Suprapubic skin (tissue), 4 donors: ENCODE measurements around the gene COG7. TPM values are rescaled to one million over a fixed set of nuclear protein-coding genes. Genes with fewer than 3 reads are reported as not detected.
"Not testable (repeated sequence)": the region's sequence is repeated elsewhere in the genome, so short reads cannot be mapped to it uniquely, and the experiment has no call there.

Source experiments
- DNase-seq, 2 donors: peaks; one replicate each; pipeline ENCODE4 v3.0.0-alpha.2; 2019; ENCODE audit warnings: low spot score in 2 of 2
- H3K27ac ChIP-seq: fragments of 200-600 bp; sonication (generic); one replicate; pipeline ENCODE4 v1.5.1; 2019
- H3K27me3 ChIP-seq: fragments of 200-600 bp; sonication (generic); one replicate; pipeline ENCODE4 v1.5.1; 2019
- H3K36me3 ChIP-seq: fragments of 200-600 bp; sonication (generic); one replicate; pipeline ENCODE4 v1.5.1; 2019
- H3K4me1 ChIP-seq: fragments of 200-600 bp; sonication (generic); one replicate; pipeline ENCODE4 v1.5.1; 2019
- H3K4me3 ChIP-seq: fragments of 200-600 bp; sonication (generic); one replicate; pipeline ENCODE4 v1.5.1; 2019; ENCODE audit warnings: mild to moderate bottlenecking
- H3K9me3 ChIP-seq: fragments of 200-600 bp; sonication (generic); one replicate; pipeline ENCODE4 v1.5.1; 2019
- EP300 ChIP-seq: sonication (generic); formaldehyde crosslinking; IDR thresholded peaks from one replicate; pipeline ENCODE4 v1.6.1; 2017; ENCODE audit warnings: antibody characterized with exemption
- POLR2A ChIP-seq, 2 donors: fragments of 450-650 bp; IDR thresholded peaks; one replicate each; pipeline ENCODE4 v1.6.1; 2017; ENCODE audit warnings: antibody characterized with exemption in 2 of 2, mild to moderate bottlenecking in 2 of 2, moderate library complexity in 2 of 2
- POLR2AphosphoS5 ChIP-seq, 3 donors: sonication (generic); formaldehyde crosslinking; IDR thresholded peaks; one replicate each; pipeline ENCODE4 v1.6.1; 2017; ENCODE audit warnings: antibody characterized with exemption in 3 of 3
- WGBS: methylation state at CpG from one replicate; pipeline ENCODE4 v1.1.5; 2018; 5-methylcytosine and 5-hydroxymethylcytosine counted together
- total RNA-seq, 4 donors: library from RNA; depleted of rRNA; stranded (reverse); fragments of >200 nt; gene quantifications; one replicate each; pipeline ENCODE4 v1.1.0, GENCODE V29; 2016
- TF ChIP-seq, protein P1 (sequence below), 2 donors: fragments of 200-600 bp in 1 of 2; fragments of 450-650 bp in 1 of 2; sonication (generic) in 1 of 2; IDR thresholded peaks; one replicate each; pipeline ENCODE4 v1.5.1; 2016 to 2019; ENCODE audit warnings: antibody characterized with exemption in 2 of 2, mild to moderate bottlenecking in 1 of 2, moderate library complexity in 1 of 2

The COG7 gene
- total RNA-seq, 4 donors from 2014 or later: 16.3 to 73.7 (median 24.6) TPM

DNA sequence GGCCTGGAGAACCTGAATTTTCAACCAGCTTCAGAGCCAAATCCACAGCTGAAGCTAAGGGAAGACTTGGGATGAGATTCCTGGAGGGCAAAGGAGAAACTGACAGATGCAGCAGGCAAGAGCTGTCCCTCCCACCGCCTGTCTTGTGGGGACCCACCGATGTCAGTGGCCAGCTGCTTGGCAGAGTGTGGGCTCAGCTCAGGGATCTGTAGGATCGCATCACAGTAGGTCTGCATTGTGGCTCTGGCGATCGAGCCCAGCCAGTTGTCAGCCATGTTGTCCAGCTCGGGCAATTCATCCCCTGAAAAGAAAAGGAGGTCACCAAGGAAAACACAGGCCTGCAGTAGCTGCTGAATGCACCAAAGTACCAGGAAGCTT lies 60.8 kb downstream of the COG7 start:
- H3K9me3 ChIP-seq: no peaks in the 10 kb centered on the region
- H3K27ac ChIP-seq: no peak overlapping the region
- H3K4me3 ChIP-seq: no peak overlapping the region

DNA sequence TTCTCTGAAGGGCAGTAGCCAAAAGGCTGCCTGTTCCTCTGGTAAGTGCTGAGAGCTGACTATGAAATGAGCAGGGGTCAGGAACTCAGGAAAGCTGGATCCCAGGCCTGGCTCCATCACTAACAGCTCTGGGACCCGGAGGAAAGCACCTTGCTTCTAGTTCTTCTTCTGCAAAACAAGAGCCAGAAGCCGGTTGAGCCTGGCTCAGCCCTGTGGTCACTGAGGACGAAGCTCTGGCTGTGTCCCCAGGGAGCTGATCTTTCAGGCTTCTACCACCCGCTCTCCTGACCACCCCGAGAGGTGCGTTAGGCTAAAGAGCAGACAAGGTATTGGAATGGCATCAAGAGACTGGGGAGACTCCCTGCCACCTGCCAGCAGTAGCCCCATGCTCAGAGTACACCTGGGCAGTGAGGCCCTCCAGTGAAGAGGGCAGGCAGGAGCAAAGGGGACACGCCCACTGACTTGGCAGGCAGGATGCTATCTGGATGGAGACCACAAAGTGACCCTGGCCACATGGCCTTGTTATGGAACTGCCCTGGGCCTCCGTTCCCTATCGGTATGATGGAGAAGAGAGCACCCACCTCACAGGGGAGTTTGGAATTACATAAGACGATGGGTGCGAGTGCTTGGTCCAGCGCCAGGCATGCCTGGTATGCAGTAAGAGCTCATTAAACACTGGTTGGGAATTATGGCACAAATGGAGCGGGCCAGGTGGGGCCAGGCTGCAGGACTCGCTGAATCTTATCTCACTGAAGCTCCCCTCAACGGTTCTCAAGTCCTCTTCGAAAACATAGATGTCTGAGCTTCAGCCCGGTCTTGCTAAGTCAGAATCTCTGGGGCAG lies 61.4 kb downstream of the COG7 start:
- TF ChIP-seq POLR2AphosphoS5 (IDR thresholded peaks at IDR 0.05) (no peak), POLR2A (IDR thresholded peaks at IDR 0.05) (no peak)
- TF ChIP-seq, protein P1, sequence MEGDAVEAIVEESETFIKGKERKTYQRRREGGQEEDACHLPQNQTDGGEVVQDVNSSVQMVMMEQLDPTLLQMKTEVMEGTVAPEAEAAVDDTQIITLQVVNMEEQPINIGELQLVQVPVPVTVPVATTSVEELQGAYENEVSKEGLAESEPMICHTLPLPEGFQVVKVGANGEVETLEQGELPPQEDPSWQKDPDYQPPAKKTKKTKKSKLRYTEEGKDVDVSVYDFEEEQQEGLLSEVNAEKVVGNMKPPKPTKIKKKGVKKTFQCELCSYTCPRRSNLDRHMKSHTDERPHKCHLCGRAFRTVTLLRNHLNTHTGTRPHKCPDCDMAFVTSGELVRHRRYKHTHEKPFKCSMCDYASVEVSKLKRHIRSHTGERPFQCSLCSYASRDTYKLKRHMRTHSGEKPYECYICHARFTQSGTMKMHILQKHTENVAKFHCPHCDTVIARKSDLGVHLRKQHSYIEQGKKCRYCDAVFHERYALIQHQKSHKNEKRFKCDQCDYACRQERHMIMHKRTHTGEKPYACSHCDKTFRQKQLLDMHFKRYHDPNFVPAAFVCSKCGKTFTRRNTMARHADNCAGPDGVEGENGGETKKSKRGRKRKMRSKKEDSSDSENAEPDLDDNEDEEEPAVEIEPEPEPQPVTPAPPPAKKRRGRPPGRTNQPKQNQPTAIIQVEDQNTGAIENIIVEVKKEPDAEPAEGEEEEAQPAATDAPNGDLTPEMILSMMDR (IDR thresholded peaks at IDR 0.05): no peak
- Histone ChIP-seq H3K4me3 (no peak overlapping the region), H3K27me3 (no peaks in the 10 kb centered on the region), H3K9me3 (no peaks in the 10 kb centered on the region), H3K36me3 (peaks cover 70% of the 10 kb centered on the region), H3K27ac (no peak overlapping the region), H3K4me1 (no peaks in the 10 kb centered on the region)
- 92% methylated on average over 17 of the region's 17 CpGs for WGBS
- DNase-seq: no peak

More for the DNA sequence above, 60.8 kb downstream of the COG7 start:
- Histone ChIP-seq H3K36me3 (peaks cover 76% of the 10 kb centered on the region), H3K27me3 (no peaks in the 10 kb centered on the region), H3K4me1 (no peaks in the 10 kb centered on the region)
- TF ChIP-seq POLR2A (IDR thresholded peaks at IDR 0.05): no peak
- DNase-seq: no peak
- 92% methylated on average over 4 of the region's 6 CpGs for WGBS

DNA sequence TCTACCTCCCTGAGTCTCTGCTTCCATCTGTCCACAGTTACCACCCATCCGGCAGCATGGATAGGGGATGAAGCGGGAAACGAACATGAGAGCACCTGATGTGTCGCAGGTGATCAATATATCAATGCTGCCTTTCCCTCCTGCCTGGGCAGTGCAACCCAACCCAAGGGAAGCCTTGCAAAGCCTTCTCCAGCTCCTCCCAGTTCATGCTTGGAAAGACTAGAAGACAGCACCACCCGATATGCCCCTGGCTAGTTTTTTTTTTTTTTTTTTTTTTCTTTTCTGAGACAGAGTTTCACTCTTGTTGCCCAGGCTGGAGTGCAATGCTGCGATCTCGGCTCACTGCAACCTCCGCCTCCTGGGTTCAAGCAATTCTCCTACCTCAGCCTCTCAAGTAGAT lies 63.1 kb downstream of the COG7 start:
- H3K27me3 ChIP-seq, H3K27ac ChIP-seq, H3K4me1 ChIP-seq, DNase-seq, H3K4me3 ChIP-seq, H3K9me3 ChIP-seq: not testable (repeated sequence)
- WGBS: 92% methylated on average over 8 of the region's 8 CpGs
- H3K36me3 ChIP-seq: peaks cover 53% of the 10 kb centered on the region

- H3K9me3 ChIP-seq: no peaks in the 10 kb centered on the region
- H3K4me1 ChIP-seq: peaks cover 7% of the 10 kb centered on the region
- H3K4me3 ChIP-seq: no peak overlapping the region
- no peak for TF ChIP-seq POLR2AphosphoS5 (IDR thresholded peaks at IDR 0.05)
- peaks cover 51% of the 10 kb centered on the region for H3K36me3 ChIP-seq
- H3K27me3 ChIP-seq: no peaks in the 10 kb centered on the region
- no peak for DNase-seq
- WGBS: 84% methylated on average over 5 of the region's 5 CpGs
- H3K27ac ChIP-seq: no peak overlapping the region
Observed at GRCh38 chr16:23389201-23389600, 63.8 kb downstream of the COG7 start.

DNA sequence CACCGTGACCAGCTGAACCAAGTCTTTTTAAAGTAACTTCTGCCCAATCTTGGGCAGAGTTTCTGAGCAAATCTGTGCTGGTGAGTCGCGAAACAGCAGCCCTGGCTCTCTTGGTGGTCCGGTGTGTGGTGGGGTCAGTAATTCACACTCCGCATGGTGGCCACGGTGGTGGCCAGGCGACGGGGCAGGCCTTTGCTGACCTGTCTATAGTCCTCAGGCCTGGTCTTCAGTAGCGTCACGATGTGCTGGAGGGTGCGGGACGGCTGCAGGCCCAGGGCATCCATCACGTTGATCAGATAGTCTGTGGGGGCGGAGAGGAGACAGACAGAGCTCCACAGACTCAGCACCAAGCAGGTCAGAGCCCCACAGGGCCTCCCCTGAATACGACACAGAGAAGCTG lies 64.2 kb downstream of the COG7 start:
- TF ChIP-seq EP300: no peak
- TF ChIP-seq, protein P1 (IDR thresholded peaks at IDR 0.05): no peak
- no peak for TF ChIP-seq POLR2AphosphoS5 (IDR thresholded peaks at IDR 0.05)
- Histone ChIP-seq H3K36me3 (peaks cover 51% of the 10 kb centered on the region), H3K9me3 (no peaks in the 10 kb centered on the region), H3K4me3 (no peak overlapping the region), H3K27ac (no peak overlapping the region), H3K27me3 (no peaks in the 10 kb centered on the region), H3K4me1 (peaks cover 7% of the 10 kb centered on the region)
- DNase-seq: no peak
- 88% methylated on average over 14 of the region's 15 CpGs for WGBS

- 89% methylated on average over 8 of the region's 8 CpGs for WGBS
- Histone ChIP-seq H3K9me3 (no peaks in the 10 kb centered on the region), H3K27ac (no peak overlapping the region), H3K4me3 (no peak overlapping the region), H3K36me3 (peaks cover 48% of the 10 kb centered on the region), H3K27me3 (no peaks in the 10 kb centered on the region), H3K4me1 (peaks cover 7% of the 10 kb centered on the region)
- TF ChIP-seq EP300 (no peak), POLR2A (IDR thresholded peaks at IDR 0.05) (no peak), POLR2AphosphoS5 (IDR thresholded peaks at IDR 0.05) (no peak)
- TF ChIP-seq, protein P1 (IDR thresholded peaks at IDR 0.05): no peak
- no peak for DNase-seq
Observed at GRCh38 chr16:23387666-23388065, 65.3 kb downstream of the COG7 start.

DNA sequence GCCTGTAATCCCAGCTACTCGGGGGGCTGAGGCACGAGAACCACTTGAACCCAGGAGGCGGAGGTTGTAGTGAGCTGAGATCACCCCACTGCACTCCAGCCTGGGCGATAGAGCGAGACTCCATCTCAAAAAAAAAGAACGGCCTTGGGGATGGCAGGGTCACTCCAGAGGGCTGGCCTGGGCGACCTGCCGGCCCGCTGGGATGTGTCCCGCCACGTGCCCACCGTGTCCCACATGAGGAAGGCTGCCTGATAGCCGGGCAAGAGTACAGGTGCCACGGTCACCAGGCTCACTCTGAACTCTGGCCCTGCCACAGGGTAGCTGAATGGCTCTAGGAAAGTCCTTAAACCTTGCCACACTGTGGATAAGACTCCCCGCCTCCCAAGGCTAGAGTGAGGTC lies 67.5 kb downstream of the COG7 start:
- WGBS: 96% methylated on average over 6 of the region's 15 CpGs

More for the DNA sequence above, 67.5 kb downstream of the COG7 start:
- Histone ChIP-seq H3K27me3 (no peaks in the 10 kb centered on the region), H3K4me1 (peaks cover 7% of the 10 kb centered on the region), H3K36me3 (peaks cover 25% of the 10 kb centered on the region), H3K4me3 (no peak overlapping the region), H3K27ac (peak overlapping the region; percentile 71), H3K9me3 (no peaks in the 10 kb centered on the region)
- DNase-seq: no peak
- TF ChIP-seq POLR2AphosphoS5 (IDR thresholded peaks at IDR 0.05): no peak
- no peak for TF ChIP-seq EP300
- no peak for TF ChIP-seq POLR2A (IDR thresholded peaks at IDR 0.05)
- TF ChIP-seq, protein P1 (IDR thresholded peaks at IDR 0.05): no peak
